GM12878 (cell line): Measurements from ENCODE around the gene OSBPL2. TPM values are rescaled to one million over a fixed set of nuclear protein-coding genes. Genes with fewer than 3 reads are reported as not detected.

Experiments used
- ATAC-seq: fragments of 200-7000 bp; cut with Tn5 transposase; 3 replicates; pipeline ENCODE4 v1.9.1; 2020; ENCODE audit warnings: mild to moderate bottlenecking, moderate library complexity
- BruUV-seq: library from RNA; stranded (reverse); fragments of 400-500 nt; replicated peaks from 2 replicates; lab custom pipeline; 2021; lab: Mats Ljungman, UMichigan
- CTCF ChIA-PET: fragments of 300-600 bp; sonication (Branson Sonifier 250); formaldehyde crosslinking; extraction: SDS; loops from one replicate; lab custom pipeline; 2021; ENCODE audit warnings: inconsistent platforms; lab: Yijun Ruan, JAX
- POLR2A ChIA-PET: fragments of 350-600 bp; formaldehyde crosslinking; extraction: SDS; loops from one replicate; lab custom pipeline; 2021; ENCODE audit warnings: inconsistent platforms; lab: Charles Lee
- RAD21 ChIA-PET: fragments of 300-600 bp; sonication (Branson Sonifier 250); formaldehyde crosslinking; loops from one replicate; lab custom pipeline; 2023; ENCODE audit warnings: antibody characterized with exemption; ENCODE audit not compliant: unreplicated experiment; lab: Charles Lee
- SMC1A ChIA-PET: fragments of 300-600 bp; sonication (Branson Sonifier 250); formaldehyde crosslinking; loops from one replicate; lab custom pipeline; 2023; ENCODE audit not compliant: unreplicated experiment, uncharacterized antibody; lab: Charles Lee
- DNase-seq: peaks from one replicate; pipeline ENCODE4 v3.0.0-alpha.2; 2011; ENCODE audit warnings: low read depth, low spot score
- FAIRE-seq: peaks from 3 replicates; lab custom pipeline; 2011; peaks lifted over from hg19 to GRCh38; lab: Jason Lieb, UNC
- H2AFZ ChIP-seq: 2 replicates; pipeline ENCODE4 v1.6.0; 2011; ENCODE audit warnings: low read depth, low read length, control low read depth; ENCODE audit not compliant: control insufficient read depth
- H3K27ac ChIP-seq: 2 replicates; pipeline ENCODE4 v1.5.1; 2011; ENCODE audit warnings: control low read depth; ENCODE audit not compliant: control insufficient read depth, insufficient read depth
- H3K27me3 ChIP-seq, 2 experiments: replicated peaks in 1 of 2; 2 replicates each; pipeline versions ENCODE4 v1.6.0 to v1.6.1; 2011; ENCODE audit warnings: low read length in 1 of 2; ENCODE audit not compliant: control insufficient read depth in 2 of 2, insufficient read depth in 2 of 2
- H3K36me3 ChIP-seq, 2 experiments: 2 replicates each; pipeline ENCODE4 v1.5.1; 2011; ENCODE audit warnings: low read length in 1 of 2; ENCODE audit not compliant: control insufficient read depth in 2 of 2, insufficient read depth in 2 of 2
- H3K4me1 ChIP-seq: 2 replicates; pipeline ENCODE4 v1.6.1; 2011; ENCODE audit warnings: mild to moderate bottlenecking, low read length, moderate library complexity, mixed read lengths; ENCODE audit not compliant: control insufficient read depth, insufficient read depth
- H3K4me2 ChIP-seq: 2 replicates; pipeline ENCODE4 v1.6.0; 2011; ENCODE audit warnings: control low read depth; ENCODE audit not compliant: control insufficient read depth, insufficient read depth
- H3K4me3 ChIP-seq: fragments of 200-600 bp; sonication (generic); 2 replicates; pipeline ENCODE4 v1.5.1; 2016
- H3K79me2 ChIP-seq: 2 replicates; pipeline ENCODE4 v1.6.0; 2011; ENCODE audit warnings: low read length; ENCODE audit not compliant: control insufficient read depth, insufficient read depth
- H3K9ac ChIP-seq: 2 replicates; pipeline ENCODE4 v1.8.0; 2011; ENCODE audit warnings: low read length, control low read depth, mixed read lengths; ENCODE audit not compliant: control insufficient read depth, insufficient read depth
- H3K9me3 ChIP-seq: replicated peaks from 3 replicates; pipeline ENCODE4 v1.5.1; 2011; ENCODE audit warnings: mild to moderate bottlenecking, low read length; ENCODE audit not compliant: control insufficient read depth, insufficient read depth
- H4K20me1 ChIP-seq: 2 replicates; pipeline ENCODE4 v1.6.0; 2011; ENCODE audit not compliant: control insufficient read depth, insufficient read depth
- ASH2L ChIP-seq: fragments of 300-600, 200-600 bp; sonication (generic); IDR thresholded peaks from 2 replicates; pipeline ENCODE4 v1.6.1; 2017; ENCODE audit warnings: low read depth, mild to moderate bottlenecking, borderline replicate concordance
- EED ChIP-seq: sonication (generic); IDR thresholded peaks from 2 replicates; pipeline ENCODE4 v1.6.1; 2016; ENCODE audit warnings: antibody characterized with exemption, low read depth
- GABPA ChIP-seq: IDR thresholded peaks from 2 replicates; pipeline ENCODE4 v1.6.1; 2014; ENCODE audit warnings: antibody characterized with exemption, low read depth, mild to moderate bottlenecking, inconsistent platforms
- IRF4 ChIP-seq: IDR thresholded peaks from 2 replicates; pipeline ENCODE4 v1.6.1; 2011; ENCODE audit warnings: low read depth, low read length
- LARP7 ChIP-seq: fragments of 450-650 bp; IDR thresholded peaks from 2 replicates; pipeline ENCODE4 v1.6.1; 2017; ENCODE audit warnings: mild to moderate bottlenecking
- MYC ChIP-seq: IDR thresholded peaks from 2 replicates; pipeline ENCODE4 v1.6.1; 2011; ENCODE audit warnings: mild to moderate bottlenecking, low read length, moderate library complexity, inconsistent platforms; ENCODE audit not compliant: insufficient read depth, insufficient replicate concordance, insufficient read length, severe bottlenecking
- NR2C2 ChIP-seq: IDR thresholded peaks from 2 replicates; pipeline ENCODE4 v1.6.1; 2011; ENCODE audit warnings: borderline replicate concordance, low read depth; ENCODE audit not compliant: control insufficient read depth, insufficient read length
- PML ChIP-seq: IDR thresholded peaks from 2 replicates; pipeline ENCODE4 v1.6.1; 2012; ENCODE audit warnings: low read length, inconsistent platforms
- PRDM15 ChIP-seq: fragments of 450-650 bp; formaldehyde crosslinking; IDR thresholded peaks from 2 replicates; pipeline ENCODE4 v1.4.0; 2020; ENCODE audit warnings: mild to moderate bottlenecking, moderate library complexity
- RAD21 ChIP-seq: IDR thresholded peaks from 2 replicates; pipeline ENCODE4 v1.6.1; 2011; ENCODE audit warnings: mild to moderate bottlenecking, low read depth, low read length, moderate library complexity; ENCODE audit not compliant: insufficient read depth
- RB1 ChIP-seq: fragments of 450-650 bp; formaldehyde crosslinking; IDR thresholded peaks from 2 replicates; pipeline ENCODE4 v1.6.1; 2017; ENCODE audit warnings: mild to moderate bottlenecking, borderline replicate concordance
- RBBP5 ChIP-seq: fragments of 200-600 bp; sonication (generic); conservative IDR thresholded peaks from 2 replicates; pipeline ENCODE4 v1.6.1; 2016
- STAT1 ChIP-seq: fragments of 450-650 bp; conservative IDR thresholded peaks from 2 replicates; pipeline ENCODE4 v1.6.1; 2014; ENCODE audit warnings: antibody characterized with exemption, mild to moderate bottlenecking
- TCF3 ChIP-seq: IDR thresholded peaks from 2 replicates; pipeline ENCODE4 v1.6.1; 2012; ENCODE audit warnings: low read depth, mild to moderate bottlenecking, low read length, borderline replicate concordance; ENCODE audit not compliant: insufficient read depth
- TCF7 ChIP-seq: IDR thresholded peaks from 2 replicates; pipeline ENCODE4 v1.6.1; 2014; ENCODE audit warnings: antibody characterized with exemption, borderline replicate concordance
- ZBED1 ChIP-seq: IDR thresholded peaks from 2 replicates; pipeline ENCODE4 v1.6.1; 2016; ENCODE audit warnings: borderline replicate concordance
- WGBS: methylation state at CpG from one replicate; pipeline ENCODE4 v1.1.6; 2016; ENCODE audit warnings: low lambda C conversion rate; ENCODE audit not compliant: insufficient replicate concordance, insufficient coverage; ENCODE audit errors: missing lambda C conversion rate; 5-methylcytosine and 5-hydroxymethylcytosine counted together
- in situ Hi-C: fragments of 300-500 bp; cut with MboI; formaldehyde crosslinking; loops from 9 replicates; pipeline ENCODE4 v1.14.3; 2018; ENCODE audit warnings: mixed read lengths
- intact Hi-C: fragments of 100-400 bp; cut with micrococcal nuclease; formaldehyde crosslinking; loops from one replicate; pipeline ENCODE4 v1.14.2; 2022; ENCODE audit not compliant: unreplicated experiment
- polyA plus RNA-seq, 11 experiments: library from polyadenylated mRNA; depleted of rRNA in 4 of 11; unstranded in 6 of 11; stranded (reverse) in 5 of 11; fragments of >200 nt; fragmentation: Nextera tagmentation in 4 of 11; fragmentation: Illumina TruSeq in 1 of 11; extraction: Ambion mirVana in 4 of 11; extraction: Trizol in 1 of 11; gene quantifications; 1 replicate in 1 of 11; 2 replicates in 10 of 11; pipeline versions ENCODE4 v1.2.1 to v1.2.3, GENCODE V29; 2011 to 2016; ENCODE audit warnings: inconsistent platforms in 2 of 11, missing spikeins in 2 of 11, low read depth in 1 of 11
- total RNA-seq, 4 experiments: library from RNA; depleted of rRNA in 3 of 4; stranded (reverse); fragments of >200 nt in 3 of 4; fragmentation: Illumina TruSeq in 1 of 4; extraction: Trizol in 1 of 4; gene quantifications; 2 replicates each; pipeline versions ENCODE4 v1.2.1 to v1.2.3, GENCODE V29; 2013 to 2021
- TF ChIP-seq, protein P1 (sequence below): fragments of 450-650 bp; IDR thresholded peaks from 2 replicates; pipeline ENCODE4 v1.6.1; 2018; ENCODE audit warnings: mild to moderate bottlenecking, low read depth, moderate library complexity; ENCODE audit not compliant: partially characterized antibody
- TF ChIP-seq, protein P2 (sequence below): IDR thresholded peaks from 2 replicates; pipeline ENCODE4 v1.6.1; 2011; ENCODE audit warnings: low read depth, mild to moderate bottlenecking, low read length, moderate library complexity, borderline replicate concordance; ENCODE audit errors: extremely low read depth

OSBPL2 gene
- total and polyA plus RNA-seq, 10 of the 15 experiments (the other 5 are each of a cell fraction or from before 2014, with no cell fraction given), result 2.8 to 22.3 (median 14.7) TPM

DNA sequence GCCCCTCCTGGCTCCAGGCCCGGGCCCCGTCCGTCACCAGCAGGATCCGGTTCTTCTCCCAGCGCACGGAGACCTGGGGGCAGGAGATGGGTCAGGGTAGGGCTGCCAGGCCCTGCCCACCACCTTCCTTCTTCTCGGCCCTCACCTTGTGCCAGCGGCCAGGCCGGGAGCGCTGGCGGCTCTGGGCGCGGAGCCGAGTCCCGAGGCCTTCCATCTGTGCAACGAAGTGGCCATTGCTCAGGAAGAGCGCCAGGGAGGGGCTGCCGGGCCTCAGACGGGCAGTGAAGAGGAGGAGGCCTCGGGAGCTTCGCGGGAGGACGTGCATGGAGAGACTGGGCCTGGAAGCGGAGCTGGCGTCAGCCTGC lies 72.4 kb downstream of the OSBPL2 start:
- Histone ChIP-seq H3K4me3 (no peak overlapping the region), H3K9me3 (no peaks in the 10 kb centered on the region), H3K79me2 (peaks cover 6% of the 10 kb centered on the region), H2AFZ (no peak overlapping the region), H3K4me1 (no peaks in the 10 kb centered on the region), H3K36me3 (peaks cover 6 to 26% of the 10 kb centered on the region in 2 experiments; a peak in 3 of 4 replicates), H3K9ac (no peak overlapping the region), H3K4me2 (no peak overlapping the region), H3K27ac (no peak overlapping the region), H3K27me3 (no peaks in the 10 kb centered on the region), H4K20me1 (no peaks in the 10 kb centered on the region)
- BruUV-seq, result no TSS peak
- SMC1A ChIA-PET, result no interaction called here
- in situ Hi-C loops (no loop called here), intact Hi-C loops (no loop called here)
- 89% methylated on average over 21 of the region's 25 CpGs for WGBS
- no peak for TF ChIP-seq PML
- no peak for TF ChIP-seq ASH2L
- no peak for TF ChIP-seq PRDM15 (CRISPR knock-in tag)
- TF ChIP-seq, protein P1, sequence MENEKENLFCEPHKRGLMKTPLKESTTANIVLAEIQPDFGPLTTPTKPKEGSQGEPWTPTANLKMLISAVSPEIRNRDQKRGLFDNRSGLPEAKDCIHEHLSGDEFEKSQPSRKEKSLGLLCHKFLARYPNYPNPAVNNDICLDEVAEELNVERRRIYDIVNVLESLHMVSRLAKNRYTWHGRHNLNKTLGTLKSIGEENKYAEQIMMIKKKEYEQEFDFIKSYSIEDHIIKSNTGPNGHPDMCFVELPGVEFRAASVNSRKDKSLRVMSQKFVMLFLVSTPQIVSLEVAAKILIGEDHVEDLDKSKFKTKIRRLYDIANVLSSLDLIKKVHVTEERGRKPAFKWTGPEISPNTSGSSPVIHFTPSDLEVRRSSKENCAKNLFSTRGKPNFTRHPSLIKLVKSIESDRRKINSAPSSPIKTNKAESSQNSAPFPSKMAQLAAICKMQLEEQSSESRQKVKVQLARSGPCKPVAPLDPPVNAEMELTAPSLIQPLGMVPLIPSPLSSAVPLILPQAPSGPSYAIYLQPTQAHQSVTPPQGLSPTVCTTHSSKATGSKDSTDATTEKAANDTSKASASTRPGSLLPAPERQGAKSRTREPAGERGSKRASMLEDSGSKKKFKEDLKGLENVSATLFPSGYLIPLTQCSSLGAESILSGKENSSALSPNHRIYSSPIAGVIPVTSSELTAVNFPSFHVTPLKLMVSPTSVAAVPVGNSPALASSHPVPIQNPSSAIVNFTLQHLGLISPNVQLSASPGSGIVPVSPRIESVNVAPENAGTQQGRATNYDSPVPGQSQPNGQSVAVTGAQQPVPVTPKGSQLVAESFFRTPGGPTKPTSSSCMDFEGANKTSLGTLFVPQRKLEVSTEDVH, result no peak
- TF ChIP-seq ZBED1, result no peak
- no peak for TF ChIP-seq MYC
- no peak for TF ChIP-seq LARP7
- TF ChIP-seq, protein P2, sequence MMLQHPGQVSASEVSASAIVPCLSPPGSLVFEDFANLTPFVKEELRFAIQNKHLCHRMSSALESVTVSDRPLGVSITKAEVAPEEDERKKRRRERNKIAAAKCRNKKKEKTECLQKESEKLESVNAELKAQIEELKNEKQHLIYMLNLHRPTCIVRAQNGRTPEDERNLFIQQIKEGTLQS, result no peak
- TF ChIP-seq GABPA, result no peak
- no peak for TF ChIP-seq STAT1
- no peak for TF ChIP-seq EED
- no peak for TF ChIP-seq RAD21
- TF ChIP-seq NR2C2, result no peak
- no peak for TF ChIP-seq RB1
- TF ChIP-seq IRF4, result no peak
- no peak for TF ChIP-seq RBBP5
- no peak for TF ChIP-seq TCF7
- no peak for TF ChIP-seq TCF3
- RAD21 ChIA-PET, result no interaction called here
- POLR2A ChIA-PET, result no interaction called here
- no peak for ATAC-seq
- no peak for FAIRE-seq
- DNase-seq, result no peak
- CTCF ChIA-PET, result interaction anchor here (1.3 kb wide), 1 partner anchor 10 kb away, joined by 3 read pairs; no protein-coding TSS in a partner anchor
